ENCODE results near the gene AK2. TPM values are rescaled to one million over a fixed set of nuclear protein-coding genes. Genes with fewer than 3 reads are reported as not detected.

Gene AK2
- total RNA-seq, 4 donors from 2014 or later, result 273 to 366 (median 293) TPM

DNA sequence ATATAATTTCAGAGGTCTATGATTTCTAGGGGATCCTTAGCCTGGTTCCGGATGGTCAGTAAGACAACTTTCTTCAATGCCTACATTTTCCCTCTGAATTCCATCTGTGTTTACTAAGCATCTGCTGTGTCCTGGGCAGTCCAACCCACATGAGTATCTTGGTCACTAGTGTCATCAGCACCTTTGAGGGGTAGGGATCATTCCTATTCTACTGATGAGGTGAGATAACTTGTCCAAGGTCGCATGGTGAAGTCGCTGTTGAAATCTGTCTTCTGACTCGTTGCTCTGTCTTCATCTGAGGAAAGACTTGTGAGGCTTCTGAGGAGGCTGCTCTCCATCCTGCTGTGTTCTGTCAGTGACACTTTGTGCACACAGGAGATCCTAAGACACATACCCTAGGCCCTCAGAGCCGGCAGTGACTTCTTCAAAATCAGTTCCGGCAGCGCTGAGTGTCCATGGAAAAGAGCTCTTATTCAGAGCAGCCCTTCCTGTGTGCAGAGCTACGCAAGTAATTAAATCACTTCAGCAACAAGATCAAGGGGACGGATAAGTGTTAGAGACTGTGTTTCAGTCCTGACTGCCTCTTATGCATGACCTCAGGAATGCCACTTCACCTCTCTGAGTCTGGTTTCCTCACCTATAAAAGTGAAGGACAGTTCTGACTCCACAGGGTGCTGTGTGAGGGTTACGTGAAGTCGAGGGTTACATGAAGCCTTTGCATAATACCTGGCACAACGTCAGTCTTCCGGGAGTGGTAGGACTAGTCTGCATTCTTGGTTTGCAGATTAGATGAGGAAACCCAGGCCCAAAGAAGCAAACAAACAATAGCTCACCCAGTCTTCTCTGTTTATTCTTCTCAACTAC is 28.4 kb downstream of the AK2 start:
- no peaks in the 10 kb centered on the region for H3K9me3 ChIP-seq
- DNase-seq, result no peak
- H3K4me3 ChIP-seq, result no peak overlapping the region
- H3K27me3 ChIP-seq, result no peaks in the 10 kb centered on the region
- TF ChIP-seq POLR2A (IDR thresholded peaks at IDR 0.05) (no peak), CTCF (IDR thresholded peaks at IDR 0.05) (no peak)
- H3K4me1 ChIP-seq, result peaks cover 0 to 45% (median 0%) of the 10 kb centered on the region in 4 donors
- H3K36me3 ChIP-seq, result peaks cover 0 to 48% (median 0%) of the 10 kb centered on the region in 3 donors
- H3K27ac ChIP-seq, result peak overlapping the region in 2 of 4 donors; percentile 17 to 59

GRCh38 chr1:33007190-33008050 is 29.3 kb downstream of the AK2 start:
- H3K27me3 ChIP-seq, result no peaks in the 10 kb centered on the region
- peaks cover 0 to 43% (median 0%) of the 10 kb centered on the region in 4 donors for H3K4me1 ChIP-seq
- no peak overlapping the region for H3K4me3 ChIP-seq
- H3K9me3 ChIP-seq, result no peaks in the 10 kb centered on the region
- TF ChIP-seq CTCF (IDR thresholded peaks at IDR 0.05), result peak in 4 of 6 experiments; percentile 32 to 63 (median 55)
- no peak for TF ChIP-seq POLR2A (IDR thresholded peaks at IDR 0.05)
- H3K36me3 ChIP-seq, result peaks cover 0 to 39% (median 0%) of the 10 kb centered on the region in 3 donors
- peak overlapping the region in 2 of 4 donors; percentile 12 to 59 for H3K27ac ChIP-seq
- peak in 1 of 3 donors; percentile 71 for DNase-seq

GRCh38 chr1:33005838-33006421 is 30.8 kb downstream of the AK2 start:
- Histone ChIP-seq H3K4me1 (peaks cover 0 to 29% (median 0%) of the 10 kb centered on the region in 4 donors), H3K27me3 (no peaks in the 10 kb centered on the region), H3K27ac (no peak overlapping the region), H3K36me3 (peaks cover 0 to 24% (median 0%) of the 10 kb centered on the region in 3 donors), H3K4me3 (no peak overlapping the region), H3K9me3 (no peaks in the 10 kb centered on the region)
- no peak for DNase-seq
- TF ChIP-seq POLR2A (IDR thresholded peaks at IDR 0.05) (no peak), CTCF (IDR thresholded peaks at IDR 0.05) (no peak)

DNA sequence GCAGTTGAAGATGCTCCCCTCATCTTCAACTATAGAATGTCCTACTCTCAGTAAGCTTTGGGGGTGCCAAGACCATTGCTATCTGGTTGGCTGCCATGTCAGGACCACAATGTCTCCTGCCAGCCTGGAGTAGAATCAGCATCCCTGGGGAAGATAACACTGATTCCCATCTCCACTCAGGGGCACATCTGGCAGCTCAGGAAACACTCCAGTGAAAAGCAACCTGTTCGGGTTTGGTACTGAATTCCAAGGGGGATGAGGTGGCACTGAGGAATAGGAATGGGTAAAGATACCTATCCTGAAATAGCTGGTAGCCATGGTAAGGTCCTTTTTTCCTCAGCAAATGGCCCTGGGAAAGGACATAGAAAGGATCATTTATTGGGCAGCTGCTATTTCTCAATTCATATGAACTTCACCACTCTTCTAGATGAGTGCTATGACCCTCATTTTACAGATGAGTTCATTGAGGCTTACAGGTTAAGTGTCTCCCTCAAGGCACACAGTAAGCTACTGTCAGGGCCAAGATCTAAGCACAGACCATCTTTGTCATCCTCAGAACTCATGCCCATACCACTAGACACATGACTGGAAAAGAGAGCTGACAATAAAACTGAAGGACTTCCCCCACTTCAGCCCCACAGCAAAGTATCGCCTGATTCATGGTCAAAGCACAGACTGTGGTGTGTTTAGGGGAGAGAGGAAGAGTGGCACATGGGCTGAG is 31.4 kb downstream of the AK2 start:
- H3K27me3 ChIP-seq, result no peaks in the 10 kb centered on the region
- TF ChIP-seq CTCF (IDR thresholded peaks at IDR 0.05), result no peak
- no peak for TF ChIP-seq POLR2A (IDR thresholded peaks at IDR 0.05)
- peaks cover 0 to 23% (median 0%) of the 10 kb centered on the region in 4 donors for H3K4me1 ChIP-seq
- no peak for DNase-seq
- H3K36me3 ChIP-seq, result peaks cover 0 to 19% (median 0%) of the 10 kb centered on the region in 3 donors
- no peak overlapping the region for H3K4me3 ChIP-seq
- no peaks in the 10 kb centered on the region for H3K9me3 ChIP-seq
- no peak overlapping the region for H3K27ac ChIP-seq

GRCh38 chr1:33004613-33005012 is 32.1 kb downstream of the AK2 start:
- no peak for TF ChIP-seq CTCF (IDR thresholded peaks at IDR 0.05)
- no peak for TF ChIP-seq POLR2A (IDR thresholded peaks at IDR 0.05)
- Histone ChIP-seq H3K4me3 (no peak overlapping the region), H3K27me3 (no peaks in the 10 kb centered on the region), H3K27ac (no peak overlapping the region), H3K36me3 (peaks cover 0 to 19% (median 0%) of the 10 kb centered on the region in 3 donors), H3K9me3 (no peaks in the 10 kb centered on the region), H3K4me1 (peaks cover 0 to 21% (median 0%) of the 10 kb centered on the region in 4 donors)
- no peak for DNase-seq
